Germinal center (tissue), 1 donor: ENCODE measurements around the gene TBC1D16.
"Not testable (repeated sequence)": the region's sequence is repeated elsewhere in the genome, so short reads cannot be mapped to it uniquely, and the experiment has no call there.

Source experiments
- DNase-seq: peaks from one replicate; pipeline ENCODE4 v3.0.0; 2012; ENCODE audit warnings: mixed read lengths, low spot score

The TBC1D16 gene

DNA sequence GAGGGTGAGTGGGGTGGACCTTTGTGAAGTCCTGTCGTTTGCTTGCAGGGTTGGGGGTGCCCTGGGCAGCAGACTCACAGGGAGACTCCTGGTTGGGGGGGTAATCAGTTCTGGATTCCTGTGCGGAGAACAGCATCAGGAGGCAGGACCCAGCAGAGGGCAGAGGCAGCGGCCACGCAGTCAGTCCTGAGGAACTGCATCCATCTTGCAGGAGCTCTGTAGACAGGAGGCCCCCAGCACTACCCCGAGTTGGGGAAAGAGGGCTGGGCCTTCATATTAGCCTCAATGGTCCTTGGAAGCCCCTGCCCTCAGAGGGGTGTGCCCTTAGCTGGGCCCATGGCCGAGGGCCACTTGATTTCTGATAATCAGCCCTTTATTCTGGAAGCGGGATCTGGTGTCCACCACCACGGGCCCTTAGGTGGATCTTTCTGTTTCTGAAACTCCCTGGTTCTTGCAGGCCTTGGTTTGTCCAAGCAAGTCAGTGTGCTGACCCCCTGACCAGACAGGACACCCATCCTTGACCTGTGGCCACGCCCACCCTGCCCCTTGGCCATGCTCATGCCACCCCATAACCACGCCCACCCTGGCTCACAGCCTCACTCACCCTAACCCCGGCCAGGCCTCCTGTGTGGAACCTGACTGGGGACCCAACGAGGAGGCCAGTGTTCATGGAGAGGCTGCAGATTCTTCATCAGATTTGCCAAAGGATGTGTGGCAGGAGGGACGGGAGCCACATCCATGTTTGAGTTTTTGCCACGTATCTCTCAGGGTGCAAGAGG lies 122.9 kb downstream of the TBC1D16 start:
- DNase-seq = no peak

DNA sequence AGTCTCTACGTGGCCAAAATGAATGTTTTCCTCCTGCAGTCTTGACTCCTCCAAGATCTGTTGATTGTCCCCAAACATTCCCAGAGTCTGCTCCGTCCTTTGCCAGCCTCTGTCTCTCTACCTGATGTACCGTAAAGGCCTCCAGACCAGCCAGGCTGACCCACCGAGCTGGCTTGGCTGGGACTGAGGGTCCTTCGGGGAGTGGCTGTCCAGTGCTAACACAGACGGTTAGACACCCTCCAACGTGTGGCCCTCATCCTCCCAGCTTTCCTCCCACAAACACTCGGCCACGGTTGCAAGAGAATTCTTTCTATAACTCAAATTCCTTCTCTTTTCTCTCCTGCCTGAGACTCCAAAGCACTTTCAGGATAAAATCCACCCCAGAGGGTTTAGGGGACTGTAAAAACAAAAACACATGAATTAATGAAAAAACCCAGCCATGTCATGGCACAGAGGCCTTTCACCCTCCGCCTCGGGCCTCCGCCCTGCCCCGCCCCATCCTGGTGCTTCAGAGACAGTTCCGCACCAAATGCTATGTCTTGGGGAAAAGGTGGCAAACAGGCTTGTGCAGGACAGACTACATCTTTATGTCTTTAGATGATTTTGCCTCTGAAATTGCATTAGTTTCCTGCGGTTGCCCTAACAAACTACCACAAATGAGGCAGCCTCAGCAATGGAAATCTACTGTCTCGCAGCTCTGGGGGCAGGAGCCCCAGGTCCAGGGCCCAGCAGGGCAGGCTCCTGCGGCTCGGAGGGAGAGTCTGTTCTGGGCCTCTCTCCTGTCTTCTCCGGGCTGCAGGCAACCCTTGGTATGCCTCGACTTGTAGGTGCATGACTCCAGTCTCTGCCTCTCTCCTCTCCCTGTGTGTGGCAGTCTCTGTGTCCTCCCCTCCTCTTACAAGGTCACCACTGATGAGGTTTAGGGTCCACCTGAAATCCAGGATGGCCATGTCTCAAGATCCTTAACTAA lies 124.0 kb downstream of the TBC1D16 start:
- DNase-seq = no peak

DNA sequence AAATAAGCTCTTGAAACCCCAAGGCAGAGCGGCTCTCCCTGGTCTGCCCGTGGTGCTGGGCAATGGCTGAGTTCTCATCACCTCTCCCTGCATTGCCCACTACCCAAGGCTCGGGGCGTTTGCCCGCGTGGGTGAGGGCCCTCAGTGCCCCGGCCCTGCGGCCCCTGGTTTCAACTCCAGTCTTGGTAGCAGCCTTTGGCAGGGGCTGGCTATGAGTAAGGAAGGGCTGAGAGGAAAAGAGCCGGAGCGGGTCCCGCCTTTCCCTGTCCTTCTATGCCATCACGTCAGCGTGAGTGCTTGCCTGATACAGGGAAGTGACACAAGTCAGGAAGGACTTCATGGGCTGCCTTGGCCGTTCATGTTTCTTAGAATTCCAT lies 124.7 kb downstream of the TBC1D16 start:
- no peak for DNase-seq

DNA sequence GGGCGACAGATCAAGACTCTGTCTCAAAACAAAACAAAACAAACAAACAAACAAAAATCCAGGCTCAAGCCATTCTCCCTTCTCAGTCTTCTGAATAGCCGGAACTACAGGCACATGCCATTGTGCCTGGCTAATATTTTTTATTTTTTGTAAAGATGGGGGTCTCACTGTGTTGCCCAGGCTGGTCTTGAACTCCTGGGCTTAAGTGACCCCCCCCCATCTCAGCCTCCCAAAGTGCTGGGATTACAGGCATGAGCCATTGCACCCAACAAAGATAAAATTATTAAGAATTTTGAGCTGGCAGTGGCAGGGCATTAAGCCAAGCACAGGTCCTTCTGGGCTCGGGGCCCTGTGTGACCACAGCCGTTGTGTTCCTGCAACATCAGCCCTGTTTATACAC lies 126.6 kb downstream of the TBC1D16 start:
- no peak for DNase-seq

GRCh38 chr17:79907850-79908249 lies 127.8 kb downstream of the TBC1D16 start:
- DNase-seq = no peak

DNA sequence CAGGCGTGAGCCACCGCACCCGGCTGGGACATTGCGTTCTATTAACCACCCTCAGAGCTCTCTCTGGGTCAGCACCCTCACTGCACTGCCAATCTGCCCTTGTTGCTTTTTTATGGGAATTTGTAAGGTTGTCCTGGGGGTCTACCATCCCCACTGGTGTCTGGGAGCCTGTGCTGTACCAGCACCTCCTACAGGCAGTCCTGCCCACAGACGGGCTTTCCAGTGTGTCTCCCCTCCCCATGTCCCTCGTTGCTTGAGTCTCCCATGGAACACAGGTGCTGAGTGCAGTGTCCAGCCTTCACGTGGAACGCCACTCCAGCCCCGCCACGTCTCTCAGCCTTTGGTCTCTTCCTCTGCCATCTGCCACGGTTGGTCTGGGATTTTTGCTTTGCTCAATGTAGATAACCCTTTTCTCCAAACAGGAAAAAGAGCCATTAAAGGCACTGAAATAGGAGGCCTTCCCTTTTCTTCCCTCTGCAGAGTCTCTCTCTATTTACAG lies 128.4 kb downstream of the TBC1D16 start:
- no peak for DNase-seq

DNA sequence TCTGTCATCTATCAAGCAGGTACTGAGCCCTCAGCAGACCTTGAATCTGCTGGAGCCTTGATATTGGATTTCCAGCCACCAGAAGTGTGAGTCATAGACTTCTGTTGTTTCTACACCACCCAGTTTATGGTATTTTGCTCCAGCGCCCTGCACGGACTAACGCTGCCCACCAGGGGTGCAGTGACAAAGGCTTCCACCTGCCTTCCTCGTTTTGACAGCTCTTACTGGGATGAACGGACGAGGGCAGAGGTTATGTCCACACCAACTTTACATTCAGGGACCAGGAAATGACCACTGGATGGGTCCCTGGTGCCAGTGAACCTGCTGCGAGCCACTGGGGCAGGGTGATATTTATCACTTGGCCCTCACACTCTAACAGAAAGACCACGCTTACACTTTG lies 129.8 kb downstream of the TBC1D16 start:
- no peak for DNase-seq

DNA sequence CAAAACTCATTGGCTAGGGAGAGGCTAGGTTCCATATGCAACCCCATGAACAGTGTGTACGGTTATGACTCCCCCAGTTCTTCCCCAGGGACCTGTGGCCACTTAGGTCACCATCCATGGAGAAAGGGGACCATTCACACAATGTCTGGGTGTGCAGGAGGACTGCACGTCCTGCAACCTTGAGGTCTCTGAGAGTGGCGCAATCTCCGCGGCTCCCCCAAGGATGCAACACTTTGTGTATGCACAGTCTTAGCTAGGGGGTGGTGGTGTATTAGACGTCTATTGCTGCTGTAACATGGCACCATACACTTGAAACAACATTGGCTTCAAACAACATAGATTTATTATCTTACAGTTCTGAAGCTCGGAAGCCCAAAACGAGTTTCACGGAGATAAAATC lies 130.8 kb downstream of the TBC1D16 start:
- DNase-seq = no peak

DNA sequence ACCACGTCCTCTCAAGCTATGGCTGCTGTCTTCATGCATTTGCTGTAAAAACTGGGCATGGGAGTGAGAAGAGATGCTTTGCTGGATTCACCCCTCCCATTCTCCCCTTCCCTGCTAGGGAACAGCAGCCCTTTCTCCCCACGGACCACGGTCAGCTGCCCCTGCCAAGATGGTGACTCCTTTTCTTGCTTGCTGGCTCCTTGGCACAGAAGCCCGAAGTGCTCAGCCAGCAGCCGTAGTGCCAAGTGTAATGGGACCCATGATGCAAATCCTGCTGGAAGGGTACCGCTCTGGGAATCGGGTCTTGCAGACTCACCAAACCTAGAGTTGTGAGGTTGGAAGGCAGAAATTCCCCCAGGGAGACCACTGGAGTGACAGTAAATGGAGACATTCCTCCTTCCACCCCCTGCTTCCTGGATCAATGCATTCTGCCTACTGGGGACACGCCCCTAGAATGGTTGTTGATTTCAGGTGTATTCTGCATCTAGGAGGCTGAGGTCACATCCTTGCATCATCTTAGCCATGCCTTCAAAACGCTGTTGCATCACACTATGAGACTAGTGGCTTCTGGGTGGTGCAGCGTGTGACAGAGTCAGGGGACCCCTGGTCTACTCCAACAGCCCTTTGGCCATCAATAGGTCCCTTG lies 133.4 kb downstream of the TBC1D16 start:
- DNase-seq = no peak

DNA sequence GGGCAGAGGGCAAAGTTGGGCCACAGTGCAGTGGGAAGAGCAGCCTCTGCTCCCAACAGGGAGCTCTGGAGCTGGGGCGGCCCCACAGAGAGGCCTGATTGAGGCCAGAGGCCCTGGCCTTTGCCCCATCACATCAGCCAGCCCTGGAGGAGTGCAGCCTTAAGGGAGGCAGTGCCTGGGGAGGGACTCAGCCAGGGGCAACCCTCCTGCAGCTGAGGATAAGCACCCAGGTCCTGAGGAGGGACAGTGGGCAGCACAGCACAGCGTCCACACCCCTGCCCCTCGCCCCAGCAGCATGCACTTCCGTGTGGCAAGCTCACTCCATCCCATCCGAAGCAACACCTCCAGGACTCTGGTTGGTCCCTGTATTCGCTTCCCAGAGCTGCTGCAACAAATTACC lies 134.5 kb downstream of the TBC1D16 start:
- no peak for DNase-seq

- DNase-seq = no peak
Measured at GRCh38 chr17:79899584-79899983, 136.1 kb downstream of the TBC1D16 start.

DNA sequence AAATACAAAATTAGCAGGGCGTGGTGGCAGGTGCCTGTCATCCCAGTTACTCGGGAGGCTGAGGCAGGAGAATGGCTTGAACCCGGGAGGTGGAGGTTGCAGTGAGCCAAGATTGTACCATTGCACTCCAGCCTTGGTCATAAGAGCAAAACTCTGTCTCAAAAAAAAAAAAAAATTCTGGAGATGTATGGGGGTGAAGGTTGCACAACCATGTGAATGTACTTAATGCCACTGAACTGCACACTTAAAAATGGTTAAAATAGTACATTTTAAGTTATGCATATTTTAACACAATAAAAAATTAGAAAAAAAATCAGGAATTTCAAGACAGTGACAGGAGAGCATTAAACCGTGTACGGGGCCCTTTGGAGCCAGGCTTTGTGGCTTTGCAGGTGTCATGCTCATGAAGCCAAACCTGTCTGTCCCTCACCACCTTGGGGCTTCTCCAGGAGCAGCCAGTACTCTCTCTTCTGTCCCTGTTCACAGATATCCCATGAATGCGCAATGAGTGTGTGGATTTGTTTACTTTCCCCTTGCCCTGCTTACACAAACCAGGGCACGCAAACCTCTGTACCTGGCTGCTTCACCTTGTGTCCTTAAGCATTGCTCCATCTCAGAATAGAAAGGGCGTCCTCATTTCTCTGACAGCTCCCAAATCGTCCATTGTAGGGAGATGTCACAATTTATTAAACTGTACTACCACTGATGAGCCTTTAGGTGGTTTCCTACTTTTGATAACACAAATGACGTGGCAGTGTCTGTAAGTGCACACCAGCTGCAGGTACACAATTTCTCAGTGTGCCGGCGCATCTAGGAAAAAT lies 138.2 kb downstream of the TBC1D16 start:
- no peak for DNase-seq

DNA sequence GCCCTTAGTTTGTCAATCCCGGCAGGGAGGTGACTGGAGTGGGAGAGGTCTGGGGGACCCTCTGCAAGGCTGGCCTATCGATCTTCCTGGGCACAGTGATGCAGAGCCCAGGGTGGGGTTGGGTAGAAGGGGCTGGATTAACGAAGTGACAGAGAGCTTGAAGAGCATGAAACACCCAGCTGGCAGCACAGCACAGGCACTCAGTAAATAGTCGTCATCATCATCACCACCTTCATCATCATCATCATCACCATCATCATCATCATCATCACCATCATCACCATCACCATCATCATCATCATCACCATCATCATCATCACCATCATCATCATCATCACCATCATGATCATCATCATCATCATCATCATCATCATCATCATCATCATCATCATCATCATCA lies 142.2 kb downstream of the TBC1D16 start:
- DNase-seq = not testable (repeated sequence)

- no peak for DNase-seq
Measured at GRCh38 chr17:79892457-79893241, 143.0 kb downstream of the TBC1D16 start.

DNA sequence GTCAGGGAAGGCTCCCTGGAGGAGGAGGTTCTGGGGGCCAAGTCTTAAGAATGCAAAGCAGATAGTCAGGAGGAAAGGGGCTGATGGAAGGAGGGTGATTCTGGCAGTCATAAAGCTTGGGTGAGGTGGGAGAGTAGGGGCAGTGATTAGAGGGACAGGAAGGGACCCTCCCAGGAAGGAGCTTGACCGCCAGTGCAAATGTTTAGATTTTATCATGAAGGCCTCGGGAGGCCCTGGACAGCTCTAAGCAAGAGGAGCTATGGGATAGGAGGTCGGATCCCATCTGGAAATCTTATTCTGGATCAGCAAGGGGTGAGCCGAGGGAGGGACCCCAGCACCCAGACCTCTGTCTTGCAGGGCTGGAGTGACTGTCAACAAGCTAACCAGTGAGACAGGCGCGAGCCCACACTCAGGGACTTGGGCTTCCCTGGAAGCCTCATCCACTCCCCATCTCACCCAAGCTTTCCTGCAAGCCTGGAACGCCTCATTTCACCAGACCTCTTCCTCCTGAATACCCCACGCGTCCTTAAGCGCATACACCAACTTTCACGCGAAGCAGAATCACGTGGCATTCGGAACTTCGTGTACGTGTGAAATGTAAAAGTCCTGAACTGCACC lies 144.4 kb downstream of the TBC1D16 start:
- DNase-seq = no peak

GRCh38 chr17:79890706-79891105 lies 145.0 kb downstream of the TBC1D16 start:
- DNase-seq = no peak

GRCh38 chr17:79888811-79889634 lies 146.6 kb downstream of the TBC1D16 start:
- DNase-seq = no peak

DNA sequence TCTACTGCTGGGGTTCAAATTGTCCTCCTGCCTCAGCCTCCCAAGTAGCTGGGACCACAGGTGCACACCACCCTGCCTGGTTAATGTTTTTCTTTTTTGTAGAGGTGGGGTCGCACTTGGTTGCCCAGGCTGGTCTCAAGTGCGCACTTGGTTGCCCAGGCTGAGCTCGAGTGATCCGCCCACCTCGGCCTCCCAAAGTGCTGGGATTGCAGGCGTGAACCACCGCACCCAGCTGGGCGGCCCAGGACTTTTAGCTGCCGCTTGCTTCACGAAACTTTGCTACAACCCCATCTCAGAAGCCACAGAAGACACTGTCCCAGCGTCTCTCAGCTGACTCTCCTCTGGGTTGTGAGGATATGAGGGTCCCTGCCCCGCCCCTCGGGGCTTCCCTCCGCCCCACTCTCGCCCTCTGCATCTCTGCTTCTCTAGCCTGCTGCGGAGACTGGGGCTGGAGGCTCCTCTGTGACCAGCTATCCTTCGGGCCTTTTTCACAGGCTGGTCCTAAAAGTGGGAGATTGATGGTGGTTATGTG lies 147.6 kb downstream of the TBC1D16 start:
- no peak for DNase-seq

DNA sequence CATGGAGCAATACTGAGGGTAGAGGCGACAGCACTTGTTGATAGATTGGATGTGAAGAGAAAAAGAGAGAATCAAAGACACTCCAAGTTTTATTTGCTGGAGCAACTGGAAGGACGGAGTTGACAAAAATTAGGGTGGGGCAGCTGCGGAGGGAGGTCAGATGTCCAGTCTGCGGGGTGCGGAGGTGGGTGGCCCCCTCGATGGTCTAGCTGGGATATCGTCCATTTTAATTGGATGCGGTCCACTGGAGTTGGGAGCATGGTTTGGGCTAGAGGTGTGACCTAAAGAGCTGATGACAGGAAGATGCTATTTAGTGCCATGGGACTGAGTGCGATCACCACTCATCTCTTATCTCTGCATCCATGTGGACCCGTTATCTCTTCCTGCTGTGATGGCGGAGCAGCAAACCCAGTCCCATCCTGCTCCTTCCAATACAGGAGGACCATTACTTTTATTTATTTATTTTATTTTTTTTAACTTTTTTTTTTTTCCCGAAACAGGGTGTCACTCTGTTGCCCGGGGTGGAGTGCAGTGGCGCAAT lies 148.2 kb downstream of the TBC1D16 start:
- DNase-seq = no peak
